Osteoblast (primary cell): Measurements from ENCODE around the gene PLEKHA7. TPM values are rescaled to one million over a fixed set of nuclear protein-coding genes. Genes with fewer than 3 reads are reported as not detected.

Source experiments
- DNase-seq: peaks from one replicate; pipeline ENCODE4 v3.0.0; 2011; ENCODE audit warnings: low spot score, mixed read lengths; ENCODE audit not compliant: insufficient read length; ENCODE audit errors: missing footprints
- H2AFZ ChIP-seq: 2 replicates; pipeline ENCODE4 v1.6.0; 2011; ENCODE audit warnings: mild to moderate bottlenecking, low read length
- H3K27ac ChIP-seq: 2 replicates; pipeline ENCODE4 v1.5.1; 2011; ENCODE audit warnings: mild to moderate bottlenecking, low read depth, low read length, moderate library complexity
- H3K27me3 ChIP-seq: 2 replicates; pipeline ENCODE4 v1.6.0; 2012; ENCODE audit warnings: mild to moderate bottlenecking, control low read depth, inconsistent platforms, low read length, moderate library complexity; ENCODE audit not compliant: insufficient read depth
- H3K36me3 ChIP-seq: 2 replicates; pipeline ENCODE4 v1.5.1; 2011; ENCODE audit warnings: mild to moderate bottlenecking, low read length, control low read depth, moderate library complexity; ENCODE audit not compliant: insufficient read depth
- H3K4me1 ChIP-seq: 2 replicates; pipeline ENCODE4 v1.5.1; 2011; ENCODE audit warnings: mild to moderate bottlenecking, low read length, control low read depth, moderate library complexity; ENCODE audit not compliant: insufficient read depth
- H3K4me2 ChIP-seq: 2 replicates; pipeline ENCODE4 v1.6.0; 2011; ENCODE audit warnings: mild to moderate bottlenecking, low read length; ENCODE audit not compliant: insufficient read depth
- H3K4me3 ChIP-seq: fragments of 200-600 bp; sonication (generic); 3 replicates; pipeline ENCODE4 v1.5.1; 2012; ENCODE audit warnings: mild to moderate bottlenecking, low read length, inconsistent platforms; ENCODE audit not compliant: insufficient read depth
- H3K79me2 ChIP-seq: 2 replicates; pipeline ENCODE4 v1.6.0; 2012; ENCODE audit warnings: mild to moderate bottlenecking, low read length, control low read depth, inconsistent platforms; ENCODE audit not compliant: insufficient read depth
- H3K9me3 ChIP-seq: 2 replicates; pipeline ENCODE4 v1.5.1; 2011; ENCODE audit warnings: low read depth, low read length, control low read depth
- H4K20me1 ChIP-seq: 2 replicates; pipeline ENCODE4 v1.6.0; 2012; ENCODE audit warnings: mild to moderate bottlenecking, low read length, control low read depth; ENCODE audit not compliant: insufficient read depth
- CTCF ChIP-seq: IDR thresholded peaks from 2 replicates; pipeline ENCODE4 v1.5.1; 2011; ENCODE audit warnings: mild to moderate bottlenecking, low read depth, low read length, moderate library complexity; ENCODE audit errors: extremely low read depth
- total RNA-seq: library from RNA; depleted of rRNA; stranded (reverse); fragments of >200 nt; gene quantifications from 2 replicates; pipeline ENCODE4 v1.2.3, GENCODE V29; 2012

Gene PLEKHA7
- total RNA-seq, 1 donor, result 1.1 TPM

DNA sequence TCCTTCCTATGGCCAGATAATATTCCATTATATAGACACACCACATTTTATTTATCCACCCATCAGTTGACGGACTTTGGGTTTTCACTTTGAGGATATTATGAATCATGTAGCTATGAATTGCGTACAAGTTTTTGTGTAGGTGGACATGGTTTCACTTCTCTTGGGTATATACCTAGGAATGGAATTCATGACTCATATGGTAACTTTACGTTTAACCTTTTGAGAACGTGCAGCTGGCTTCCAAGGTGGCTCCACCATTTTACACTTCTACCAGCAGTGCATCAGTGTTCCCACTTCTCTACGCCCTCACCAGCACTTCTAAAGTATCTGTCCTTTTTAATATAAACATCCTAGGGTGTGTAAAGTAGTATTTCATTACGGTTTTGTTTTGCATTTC is 112.0 kb downstream of the PLEKHA7 start:
- Histone ChIP-seq H3K36me3 (no peaks in the 10 kb centered on the region), H3K4me1 (peaks cover 5% of the 10 kb centered on the region), H3K4me2 (no peak overlapping the region), H2AFZ (no peak overlapping the region), H3K79me2 (no peaks in the 10 kb centered on the region), H3K9me3 (no peaks in the 10 kb centered on the region), H3K27ac (no peak overlapping the region), H3K27me3 (no peaks in the 10 kb centered on the region), H3K4me3 (no peak overlapping the region), H4K20me1 (no peaks in the 10 kb centered on the region)
- no peak for TF ChIP-seq CTCF
- no peak for DNase-seq

DNA sequence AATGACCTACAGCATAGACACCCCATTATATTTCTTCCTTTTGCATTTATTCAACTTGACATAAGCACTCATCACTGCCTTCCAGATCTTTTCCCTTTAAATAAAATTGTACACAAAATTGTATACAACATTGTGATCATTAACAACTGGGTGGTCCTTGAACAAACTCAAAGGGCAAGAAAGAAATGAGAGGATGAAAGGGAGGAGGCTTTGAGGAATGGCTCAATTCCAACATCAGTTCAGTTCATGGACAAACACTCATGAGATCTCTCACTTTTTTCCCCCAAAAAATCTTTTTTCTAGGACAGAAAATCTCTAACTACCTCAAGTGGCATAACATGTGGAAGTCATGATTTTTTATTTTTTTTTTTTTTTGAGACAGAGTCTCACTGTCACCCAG is 113.7 kb downstream of the PLEKHA7 start:
- Histone ChIP-seq H2AFZ (no peak overlapping the region), H3K4me3 (no peak overlapping the region), H3K27me3 (no peaks in the 10 kb centered on the region), H3K79me2 (no peaks in the 10 kb centered on the region), H4K20me1 (no peaks in the 10 kb centered on the region), H3K4me2 (no peak overlapping the region), H3K36me3 (no peaks in the 10 kb centered on the region), H3K27ac (no peak overlapping the region), H3K4me1 (peaks cover 8% of the 10 kb centered on the region), H3K9me3 (no peaks in the 10 kb centered on the region)
- no peak for TF ChIP-seq CTCF
- no peak for DNase-seq

GRCh38 chr11:16899708-16900303 is 114.4 kb downstream of the PLEKHA7 start:
- Histone ChIP-seq H3K27ac (no peak overlapping the region), H3K4me1 (peaks cover 12% of the 10 kb centered on the region), H3K79me2 (no peaks in the 10 kb centered on the region), H4K20me1 (no peaks in the 10 kb centered on the region), H3K27me3 (no peaks in the 10 kb centered on the region), H3K4me3 (no peak overlapping the region), H3K4me2 (no peak overlapping the region), H2AFZ (no peak overlapping the region), H3K9me3 (no peaks in the 10 kb centered on the region), H3K36me3 (no peaks in the 10 kb centered on the region)
- no peak for TF ChIP-seq CTCF
- no peak for DNase-seq

DNA sequence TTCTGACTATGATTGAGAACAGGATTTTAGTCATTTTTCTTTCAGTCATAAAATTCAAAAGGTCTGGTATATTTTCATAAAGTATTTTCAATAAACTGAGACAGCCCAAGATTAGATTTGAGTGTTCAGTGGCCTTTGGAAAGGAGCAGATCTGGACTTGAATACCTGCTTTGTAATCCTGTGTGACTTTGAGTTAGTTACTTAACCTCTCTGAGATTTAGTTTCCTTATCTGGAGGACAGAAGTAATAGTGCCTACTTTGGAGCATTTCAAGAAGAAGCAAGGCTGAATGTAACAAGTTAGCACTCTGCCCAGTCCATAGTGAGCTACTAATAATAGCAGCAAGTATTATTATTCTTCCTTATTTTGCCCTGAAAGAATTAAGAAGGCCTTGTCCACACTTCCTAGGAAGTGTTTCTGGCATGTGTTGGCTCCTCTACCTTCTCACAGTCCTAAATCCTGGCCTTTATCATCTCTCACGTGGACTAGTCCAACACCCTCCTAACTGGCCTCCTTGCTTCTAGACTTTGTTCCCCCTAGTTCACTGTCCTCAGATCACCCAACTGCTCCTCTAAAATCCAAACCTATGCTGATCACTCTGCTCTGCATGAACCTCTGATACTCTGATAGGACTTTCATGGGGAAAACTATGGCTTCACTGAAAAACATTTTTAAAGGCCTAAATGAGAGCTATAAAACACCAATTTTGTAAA is 115.8 kb downstream of the PLEKHA7 start:
- no peak overlapping the region for H3K4me2 ChIP-seq
- no peak for DNase-seq
- H3K4me3 ChIP-seq, result no peak overlapping the region
- H3K4me1 ChIP-seq, result peaks cover 12% of the 10 kb centered on the region
- no peaks in the 10 kb centered on the region for H3K9me3 ChIP-seq
- no peaks in the 10 kb centered on the region for H3K27me3 ChIP-seq
- no peaks in the 10 kb centered on the region for H3K36me3 ChIP-seq
- H4K20me1 ChIP-seq, result no peaks in the 10 kb centered on the region
- TF ChIP-seq CTCF, result no peak
- no peak overlapping the region for H3K27ac ChIP-seq
- no peak overlapping the region for H2AFZ ChIP-seq
- H3K79me2 ChIP-seq, result no peaks in the 10 kb centered on the region
